Vagina (tissue), 2 donors: Measurements from ENCODE around the gene MMP11. TPM values are rescaled to one million over a fixed set of nuclear protein-coding genes. Genes with fewer than 3 reads are reported as not detected.
A peak's percentile ranks its signal among the peaks of the same experiment; 100 is the strongest.

Experiments used
- DNase-seq, 2 donors: peaks; one replicate each; pipeline ENCODE4 v3.0.0-alpha.2; 2017; ENCODE audit errors: extremely low spot score in 2 of 2
- H3K27ac ChIP-seq: fragments of 200-600 bp; sonication (generic); one replicate; pipeline ENCODE4 v1.5.1; 2019
- H3K27me3 ChIP-seq: fragments of 200-600 bp; sonication (generic); one replicate; pipeline ENCODE4 v1.5.1; 2019
- H3K36me3 ChIP-seq, 2 donors: fragments of 200-600 bp; sonication (generic); one replicate each; pipeline ENCODE4 v1.5.1; 2017 to 2019
- H3K4me1 ChIP-seq: fragments of 200-600 bp; sonication (generic); one replicate; pipeline ENCODE4 v1.5.1; 2019
- H3K4me3 ChIP-seq, 2 donors: fragments of 200-600 bp; sonication (generic); 1 replicate in 1 of 2; 2 replicates in 1 of 2; pipeline ENCODE4 v1.5.1; 2016 to 2019
- H3K9me3 ChIP-seq: fragments of 200-600 bp; sonication (generic); one replicate; pipeline ENCODE4 v1.5.1; 2019
- POLR2A ChIP-seq, 2 donors: fragments of 450-650 bp; IDR thresholded peaks; one replicate each; pipeline ENCODE4 v1.6.1; 2017; ENCODE audit warnings: antibody characterized with exemption in 2 of 2, mild to moderate bottlenecking in 2 of 2, moderate library complexity in 2 of 2
- POLR2AphosphoS5 ChIP-seq, 2 donors: sonication (generic); formaldehyde crosslinking; IDR thresholded peaks; one replicate each; pipeline ENCODE4 v1.9.0; 2017; ENCODE audit warnings: antibody characterized with exemption in 2 of 2, mild to moderate bottlenecking in 2 of 2, low read depth in 1 of 2; ENCODE audit not compliant: insufficient read depth in 1 of 2
- intact Hi-C: fragments of 100-400 bp; cut with DNase I; formaldehyde crosslinking; loops from one replicate; pipeline ENCODE4 v1.15.1; 2023
- total RNA-seq: library from RNA; depleted of rRNA; stranded (reverse); fragments of >200 nt; gene quantifications from one replicate; pipeline ENCODE4 v1.2.3, GENCODE V29; 2016
- TF ChIP-seq, protein P1 (sequence below), 3 experiments: fragments of 450-650 bp in 2 of 3; fragments of 200-600 bp in 1 of 3; sonication (generic) in 1 of 3; IDR thresholded peaks; one replicate each; pipeline ENCODE4 v1.5.1; 2017 to 2019; ENCODE audit warnings: antibody characterized with exemption in 3 of 3, mild to moderate bottlenecking in 2 of 3, moderate library complexity in 2 of 3

MMP11 gene
- total RNA-seq, 1 donor from 2014 or later: 6.4 TPM

DNA sequence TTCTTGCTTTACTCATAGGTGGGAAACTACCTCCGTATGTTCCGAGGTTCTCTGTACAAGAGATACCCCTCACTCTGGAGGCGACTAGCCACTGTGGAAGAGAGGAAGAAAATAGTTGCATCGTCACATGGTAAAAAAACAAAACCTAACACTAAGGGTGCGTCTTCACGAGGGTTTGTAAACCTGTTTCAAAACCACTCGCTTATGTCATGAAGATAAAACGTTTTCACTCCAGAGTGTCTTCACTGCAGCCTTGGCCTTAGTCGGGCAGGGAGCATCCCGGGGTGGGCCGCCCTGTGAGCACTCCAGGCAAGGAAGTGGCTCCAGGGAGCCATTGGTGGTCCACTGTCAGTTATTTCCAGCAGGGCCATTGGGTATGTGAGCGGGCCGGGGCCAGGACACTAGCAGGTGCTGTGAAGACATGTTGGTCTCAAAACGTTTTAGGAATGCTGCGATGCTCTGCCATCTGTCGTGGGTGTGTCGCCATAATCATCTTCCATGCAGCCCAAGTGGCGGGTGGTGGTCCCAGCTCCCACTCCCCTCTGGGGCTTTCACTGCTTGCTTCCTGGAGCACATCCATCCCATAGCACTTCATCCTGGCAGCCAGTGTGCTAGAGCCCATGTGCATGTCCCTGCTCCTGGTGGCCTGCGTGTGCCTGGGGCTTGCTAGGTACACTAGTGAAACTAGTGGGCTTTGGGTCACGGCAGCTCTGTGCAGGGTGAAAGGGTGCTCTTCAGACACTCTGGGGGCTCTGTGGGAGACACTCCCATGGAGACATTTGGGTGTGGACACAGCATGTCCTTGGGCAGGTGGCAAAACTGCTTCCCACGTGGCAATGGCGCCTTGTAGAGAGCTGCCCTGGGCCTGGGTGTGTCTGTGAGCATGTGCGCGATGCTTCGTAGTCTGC, 19.3 kb downstream of the MMP11 start:
- H3K27me3 ChIP-seq: no peaks in the 10 kb centered on the region
- H3K4me3 ChIP-seq: no peak overlapping the region
- TF ChIP-seq POLR2AphosphoS5 (IDR thresholded peaks at IDR 0.05; ENCODE audit: insufficient read depth in 1 of 2, low read depth in 1 of 2) (peak in 1 of 2 donors; percentile 51), POLR2A (IDR thresholded peaks at IDR 0.05) (no peak)
- intact Hi-C loops: no loop called here
- H3K4me1 ChIP-seq: peaks cover 56% of the 10 kb centered on the region
- H3K9me3 ChIP-seq: no peaks in the 10 kb centered on the region
- DNase-seq: no peak
- H3K36me3 ChIP-seq: peaks cover 0 to 30% of the 10 kb centered on the region in 2 donors
- H3K27ac ChIP-seq: peak overlapping the region; percentile 67

DNA sequence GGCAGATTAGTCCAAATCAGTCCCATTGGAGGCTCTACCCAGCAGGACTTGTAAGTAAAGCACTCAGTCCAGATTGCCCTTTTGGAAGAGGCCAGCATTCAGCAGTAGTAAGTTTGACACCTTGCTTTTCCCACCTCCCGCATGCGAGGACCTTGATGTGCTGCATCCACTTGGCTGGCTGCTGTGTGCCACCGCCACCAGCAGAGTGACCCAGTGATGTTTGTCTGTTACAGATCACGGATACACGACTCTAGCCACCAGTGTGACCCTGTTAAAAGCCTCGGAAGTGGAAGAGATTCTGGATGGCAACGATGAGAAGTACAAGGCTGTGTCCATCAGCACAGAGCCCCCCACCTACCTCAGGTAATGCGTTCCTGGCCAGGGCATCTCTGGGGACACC, 20.7 kb downstream of the MMP11 start:
- H3K9me3 ChIP-seq: no peaks in the 10 kb centered on the region
- no peaks in the 10 kb centered on the region for H3K27me3 ChIP-seq
- H3K36me3 ChIP-seq: peaks cover 0 to 37% of the 10 kb centered on the region in 2 donors
- DNase-seq: no peak
- intact Hi-C loops: no loop called here
- peak overlapping the region; percentile 67 for H3K27ac ChIP-seq
- peaks cover 47% of the 10 kb centered on the region for H3K4me1 ChIP-seq
- no peak for TF ChIP-seq POLR2A (IDR thresholded peaks at IDR 0.05)
- TF ChIP-seq POLR2AphosphoS5 (IDR thresholded peaks at IDR 0.05; ENCODE audit: insufficient read depth in 1 of 2, low read depth in 1 of 2): no peak
- TF ChIP-seq, protein P1, sequence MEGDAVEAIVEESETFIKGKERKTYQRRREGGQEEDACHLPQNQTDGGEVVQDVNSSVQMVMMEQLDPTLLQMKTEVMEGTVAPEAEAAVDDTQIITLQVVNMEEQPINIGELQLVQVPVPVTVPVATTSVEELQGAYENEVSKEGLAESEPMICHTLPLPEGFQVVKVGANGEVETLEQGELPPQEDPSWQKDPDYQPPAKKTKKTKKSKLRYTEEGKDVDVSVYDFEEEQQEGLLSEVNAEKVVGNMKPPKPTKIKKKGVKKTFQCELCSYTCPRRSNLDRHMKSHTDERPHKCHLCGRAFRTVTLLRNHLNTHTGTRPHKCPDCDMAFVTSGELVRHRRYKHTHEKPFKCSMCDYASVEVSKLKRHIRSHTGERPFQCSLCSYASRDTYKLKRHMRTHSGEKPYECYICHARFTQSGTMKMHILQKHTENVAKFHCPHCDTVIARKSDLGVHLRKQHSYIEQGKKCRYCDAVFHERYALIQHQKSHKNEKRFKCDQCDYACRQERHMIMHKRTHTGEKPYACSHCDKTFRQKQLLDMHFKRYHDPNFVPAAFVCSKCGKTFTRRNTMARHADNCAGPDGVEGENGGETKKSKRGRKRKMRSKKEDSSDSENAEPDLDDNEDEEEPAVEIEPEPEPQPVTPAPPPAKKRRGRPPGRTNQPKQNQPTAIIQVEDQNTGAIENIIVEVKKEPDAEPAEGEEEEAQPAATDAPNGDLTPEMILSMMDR (IDR thresholded peaks at IDR 0.05): no peak
- H3K4me3 ChIP-seq: no peak overlapping the region

DNA sequence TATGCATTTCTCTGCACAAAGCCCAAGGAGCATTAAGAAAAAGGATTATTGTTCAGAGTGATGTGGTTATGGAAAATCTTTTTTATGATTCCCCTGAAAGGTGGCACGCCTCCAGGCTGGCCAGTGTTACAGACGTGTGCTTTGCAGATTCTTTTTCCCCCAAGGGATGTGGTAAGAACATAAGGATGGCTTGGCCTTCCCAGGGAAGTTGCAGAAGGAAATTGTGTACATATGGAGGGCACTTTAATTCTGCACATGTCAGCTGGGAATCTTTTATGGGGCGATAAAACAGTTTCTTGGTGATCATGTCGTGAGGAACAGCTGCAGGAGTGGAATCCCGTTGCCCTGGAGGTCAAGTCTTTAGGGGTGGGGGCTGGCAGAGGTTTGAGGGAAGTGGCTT, 23.8 kb downstream of the MMP11 start:
- Histone ChIP-seq H3K9me3 (no peaks in the 10 kb centered on the region), H3K4me3 (no peak overlapping the region), H3K36me3 (peaks cover 0 to 58% of the 10 kb centered on the region in 2 donors), H3K27me3 (no peaks in the 10 kb centered on the region), H3K27ac (no peak overlapping the region), H3K4me1 (peaks cover 17% of the 10 kb centered on the region)
- intact Hi-C loops: no loop called here
- TF ChIP-seq POLR2AphosphoS5 (IDR thresholded peaks at IDR 0.05; ENCODE audit: insufficient read depth in 1 of 2, low read depth in 1 of 2) (peak in 1 of 2 donors; percentile 23), POLR2A (IDR thresholded peaks at IDR 0.05) (no peak)
- DNase-seq: no peak

DNA sequence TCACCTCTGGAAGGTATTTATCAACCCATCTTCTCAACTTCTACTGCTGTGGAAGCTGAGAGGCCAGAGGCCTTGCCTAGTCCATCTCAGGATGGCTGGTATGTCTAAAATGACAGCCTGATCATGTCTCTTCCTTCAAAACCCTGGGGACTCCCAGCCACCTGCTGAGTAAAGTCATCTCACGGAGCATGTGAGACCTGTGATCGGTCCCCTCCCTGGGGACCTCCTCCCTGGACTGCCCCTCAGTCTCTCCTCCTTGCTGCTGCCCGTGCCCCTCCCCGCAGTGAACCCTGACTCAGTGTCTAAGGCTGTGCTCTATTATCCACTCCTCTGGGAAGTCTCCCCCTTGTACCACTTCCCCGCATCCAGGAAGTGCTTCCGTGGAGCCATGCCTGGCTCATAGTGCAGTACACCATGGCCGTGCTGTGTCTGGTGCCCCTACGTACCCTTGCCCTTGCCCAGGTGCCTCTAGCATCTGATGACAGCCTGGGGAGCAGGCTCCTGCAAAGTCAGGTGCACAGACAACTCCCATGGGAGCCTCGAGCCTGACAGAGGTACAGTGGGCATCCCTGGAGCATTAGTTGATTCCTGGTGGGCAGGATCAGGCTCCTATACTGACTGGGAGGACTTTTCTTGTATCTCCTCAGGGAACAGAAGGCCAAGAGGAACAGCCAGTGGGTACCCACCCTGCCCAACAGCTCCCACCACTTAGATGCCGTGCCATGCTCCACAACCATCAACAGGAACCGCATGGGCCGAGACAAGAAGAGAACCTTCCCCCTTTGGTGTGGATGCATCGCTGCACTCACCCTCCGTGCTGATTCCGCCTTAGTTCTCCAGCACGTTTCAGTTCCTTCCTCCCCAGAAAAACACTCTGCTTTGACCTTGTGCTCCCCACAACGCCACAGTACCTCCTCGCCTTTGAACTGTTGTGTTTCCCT, 27.9 kb downstream of the MMP11 start:
- Histone ChIP-seq H3K27me3 (no peaks in the 10 kb centered on the region), H3K4me1 (no peaks in the 10 kb centered on the region), H3K27ac (no peak overlapping the region), H3K36me3 (peaks cover 0 to 70% of the 10 kb centered on the region in 2 donors), H3K4me3 (no peak overlapping the region), H3K9me3 (no peaks in the 10 kb centered on the region)
- TF ChIP-seq POLR2AphosphoS5 (IDR thresholded peaks at IDR 0.05; ENCODE audit: insufficient read depth in 1 of 2, low read depth in 1 of 2): no peak
- TF ChIP-seq, protein P1 (IDR thresholded peaks at IDR 0.05): no peak
- TF ChIP-seq POLR2A (IDR thresholded peaks at IDR 0.05): no peak
- DNase-seq: no peak
- intact Hi-C loops: no loop called here

DNA sequence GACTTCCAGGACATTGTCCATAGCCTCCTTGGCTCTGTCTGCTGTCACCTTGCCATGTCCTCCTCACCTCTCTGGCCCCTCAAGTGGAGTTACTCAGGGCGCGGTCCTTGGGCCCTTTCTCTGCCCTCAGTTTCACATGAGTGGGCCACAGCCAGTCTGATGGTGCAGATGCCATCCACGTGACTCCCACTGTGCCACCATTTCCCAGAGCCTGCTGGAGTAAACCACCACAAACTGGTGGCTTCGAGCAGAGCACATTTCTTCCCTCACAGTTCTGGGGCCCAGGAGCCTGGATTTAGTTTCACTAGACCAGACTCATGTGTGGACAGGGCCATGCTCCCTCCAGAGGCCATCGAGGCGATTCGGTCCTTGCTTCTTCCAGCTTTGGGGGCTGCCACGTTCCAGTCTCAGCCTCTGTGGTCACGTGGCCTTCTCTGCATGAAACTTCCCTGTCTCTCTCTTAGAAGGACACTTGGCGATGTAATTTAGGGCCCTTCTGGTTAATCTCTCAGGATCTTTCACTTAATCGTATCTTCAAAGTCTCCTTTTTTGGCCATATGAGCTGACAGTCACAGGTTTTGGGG, 28.7 kb downstream of the MMP11 start:
- H3K9me3 ChIP-seq: no peaks in the 10 kb centered on the region
- H3K27ac ChIP-seq: no peak overlapping the region
- TF ChIP-seq, protein P1 (IDR thresholded peaks at IDR 0.05): no peak
- TF ChIP-seq POLR2A (IDR thresholded peaks at IDR 0.05): no peak
- no peak for TF ChIP-seq POLR2AphosphoS5 (IDR thresholded peaks at IDR 0.05; ENCODE audit: insufficient read depth in 1 of 2, low read depth in 1 of 2)
- intact Hi-C loops: no loop called here
- no peaks in the 10 kb centered on the region for H3K4me1 ChIP-seq
- no peak overlapping the region for H3K4me3 ChIP-seq
- H3K36me3 ChIP-seq: peaks cover 0 to 73% of the 10 kb centered on the region in 2 donors
- no peaks in the 10 kb centered on the region for H3K27me3 ChIP-seq
- DNase-seq: no peak
